GM21619 (cell line): ENCODE measurements around the gene ARF6.
A peak's percentile ranks its signal among the peaks of the same experiment; 100 is the strongest.
"Not testable (repeated sequence)": the region's sequence is repeated elsewhere in the genome, so short reads cannot be mapped to it uniquely, and the experiment has no call there.

ENCODE experiments used
- ATAC-seq: cut with Tn5 transposase; IDR thresholded peaks from one replicate; pipeline ENCODE4 v1.9.1; 2021; ENCODE audit not compliant: unreplicated experiment

The ARF6 gene

DNA sequence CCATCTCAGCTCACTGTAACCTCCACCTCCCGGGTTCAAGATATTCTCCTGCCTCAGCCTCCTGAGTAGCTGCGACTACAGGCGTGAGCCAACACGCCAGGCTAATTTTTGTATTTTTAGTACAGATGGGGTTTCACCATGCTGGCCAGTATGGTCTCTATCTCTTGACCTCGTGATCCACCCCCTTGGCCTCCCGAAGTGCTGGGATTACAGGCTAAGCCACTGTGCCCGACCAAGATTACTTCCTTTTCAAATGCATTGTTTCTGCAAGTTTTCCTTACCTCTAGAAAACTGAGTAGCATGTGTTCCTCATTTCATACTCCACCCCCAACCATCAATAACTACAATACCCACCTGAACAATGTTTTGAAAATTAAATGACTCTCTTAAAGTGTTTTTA lies 13.1 kb downstream of the ARF6 start:
- ATAC-seq, result no peak

DNA sequence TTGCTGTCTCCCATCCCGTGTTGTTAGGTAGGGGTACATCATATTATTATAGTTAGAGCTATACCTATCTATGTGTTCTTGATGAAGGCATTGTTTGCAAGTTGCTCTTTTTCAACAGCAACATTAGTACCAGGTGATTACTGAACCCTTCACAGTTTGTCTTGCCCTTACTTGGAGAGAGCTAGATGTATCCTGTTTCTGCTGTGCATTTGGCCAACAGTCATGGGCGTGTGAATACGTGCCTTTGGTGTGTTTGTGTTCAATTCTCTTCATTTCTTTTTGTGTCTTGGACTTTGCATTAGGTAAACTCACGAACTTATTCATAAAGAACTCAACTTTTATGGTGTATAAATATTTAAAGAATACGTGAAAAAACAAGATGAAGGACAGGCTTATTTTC lies 14.3 kb downstream of the ARF6 start:
- ATAC-seq, result no peak

GRCh38 chr14:49908433-49908782 lies 15.5 kb downstream of the ARF6 start:
- ATAC-seq, result no peak

DNA sequence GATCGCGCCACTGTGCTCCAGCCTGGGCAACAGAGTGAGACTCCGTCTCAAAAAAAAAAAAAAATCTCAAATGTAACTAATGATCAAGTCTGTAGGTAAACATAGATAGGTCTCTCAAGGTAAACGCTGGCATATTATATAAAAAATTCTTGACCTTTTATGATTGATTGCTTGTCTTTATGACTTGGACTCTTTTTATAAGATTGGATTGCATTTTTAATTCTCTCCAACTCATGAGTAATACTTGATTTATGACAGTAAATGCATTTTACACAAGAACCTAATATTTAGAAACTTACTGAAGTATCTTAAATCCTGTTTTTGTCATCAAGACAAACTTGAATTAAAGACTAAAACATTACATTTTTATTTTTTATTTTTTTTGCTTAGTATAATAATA lies 16.1 kb downstream of the ARF6 start:
- ATAC-seq, result no peak

GRCh38 chr14:49915085-49915484 lies 22.2 kb downstream of the ARF6 start:
- ATAC-seq, result no peak

DNA sequence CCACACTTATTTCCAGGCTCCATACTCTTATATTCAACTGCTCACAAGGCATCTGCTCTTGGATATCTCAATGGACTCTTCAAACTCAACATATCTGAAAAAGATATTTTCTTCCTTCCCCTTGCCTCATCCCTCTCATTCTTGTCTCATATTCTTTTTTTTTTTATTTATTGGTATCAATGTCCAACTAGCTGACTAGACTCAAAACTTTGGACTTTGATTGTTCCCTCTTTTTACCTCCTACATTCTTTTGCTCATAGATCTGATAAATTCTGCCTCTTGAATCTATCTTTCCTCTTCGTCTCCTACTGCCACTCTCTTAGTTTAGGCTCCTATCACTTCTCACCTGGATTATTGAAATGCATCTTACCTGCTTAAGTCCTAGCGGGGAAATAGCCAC lies 25.8 kb downstream of the ARF6 start:
- no peak for ATAC-seq

- ATAC-seq, result no peak
Observed at GRCh38 chr14:49919825-49920659, 27.2 kb downstream of the ARF6 start.

DNA sequence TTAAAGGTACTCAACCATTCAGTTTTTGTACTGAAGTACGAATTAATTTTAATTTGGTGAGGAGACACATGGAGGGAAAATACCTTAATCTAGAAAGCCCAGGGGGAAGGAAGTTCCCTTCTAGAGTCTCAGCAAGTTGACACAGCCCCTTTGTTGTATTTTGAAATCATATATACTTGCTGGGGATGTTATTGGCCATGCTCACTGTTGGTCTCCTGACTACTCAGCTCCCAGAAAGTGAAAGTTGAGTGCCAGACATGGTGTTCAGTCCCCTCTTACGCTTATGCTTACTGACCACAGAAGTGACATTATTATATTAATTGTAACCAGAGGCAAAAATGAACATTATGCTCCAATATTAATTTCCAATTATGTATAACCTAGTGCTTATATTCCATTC lies 28.1 kb downstream of the ARF6 start:
- ATAC-seq, result peak; percentile 53

DNA sequence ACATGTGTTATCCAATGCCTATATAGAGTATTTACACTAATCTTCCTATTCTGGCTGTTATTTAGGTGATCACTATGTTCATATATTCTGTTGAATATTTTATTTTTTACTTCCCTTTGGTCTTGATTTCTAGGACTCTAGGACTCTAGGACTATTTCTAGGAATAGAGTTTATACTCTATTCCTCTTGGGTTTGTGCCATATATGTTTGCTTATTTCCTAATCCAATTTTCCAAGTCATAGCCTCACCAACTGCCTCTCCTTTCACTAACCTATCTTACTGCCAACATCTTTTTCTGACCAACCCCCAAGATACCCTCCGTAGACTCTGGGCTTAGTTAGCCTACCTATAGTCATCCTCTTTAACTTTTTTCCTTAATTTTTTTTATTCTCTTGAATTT lies 28.5 kb downstream of the ARF6 start:
- no peak for ATAC-seq

DNA sequence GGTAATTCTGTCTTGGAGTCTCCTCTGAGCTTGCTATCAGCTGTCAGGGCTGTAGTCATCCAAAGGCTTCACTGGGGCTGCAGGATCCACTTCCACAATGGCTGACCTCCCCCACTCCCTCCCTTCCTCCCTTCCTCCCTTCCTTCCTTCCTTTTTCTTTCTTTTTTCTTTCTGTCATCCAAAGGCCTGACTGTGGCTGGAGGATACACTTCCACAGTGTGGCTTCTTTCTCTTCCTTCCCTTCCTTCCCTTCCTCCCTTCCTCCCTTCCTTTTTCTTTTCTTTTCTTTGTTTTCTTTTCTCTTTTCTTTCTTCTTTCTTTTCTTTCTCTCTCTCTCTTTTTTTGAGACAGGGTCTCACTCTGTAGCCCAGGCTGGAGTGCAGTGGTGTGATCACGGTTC lies 30.6 kb downstream of the ARF6 start:
- no peak for ATAC-seq

GRCh38 chr14:49923881-49924280 lies 31.0 kb downstream of the ARF6 start:
- ATAC-seq, result no peak

DNA sequence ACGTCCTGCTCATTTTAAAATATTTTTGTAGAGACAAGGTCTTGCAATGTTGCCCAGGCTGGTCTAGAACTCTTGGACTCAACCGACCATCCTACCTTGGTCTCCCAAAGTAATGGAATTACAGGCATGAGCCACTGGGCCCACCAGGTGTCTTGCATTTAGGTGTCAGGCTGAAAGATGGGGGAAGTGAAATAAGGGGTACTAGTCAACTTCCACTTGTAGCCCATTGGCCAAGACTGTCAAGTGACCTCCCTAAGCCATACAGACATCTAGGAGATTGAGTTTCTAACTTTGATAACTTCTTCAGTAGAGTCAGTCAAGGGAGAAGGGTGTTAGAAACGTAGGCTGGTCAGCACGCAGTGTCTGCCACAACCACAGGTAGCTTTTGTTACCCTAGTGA lies 32.0 kb downstream of the ARF6 start:
- no peak for ATAC-seq

DNA sequence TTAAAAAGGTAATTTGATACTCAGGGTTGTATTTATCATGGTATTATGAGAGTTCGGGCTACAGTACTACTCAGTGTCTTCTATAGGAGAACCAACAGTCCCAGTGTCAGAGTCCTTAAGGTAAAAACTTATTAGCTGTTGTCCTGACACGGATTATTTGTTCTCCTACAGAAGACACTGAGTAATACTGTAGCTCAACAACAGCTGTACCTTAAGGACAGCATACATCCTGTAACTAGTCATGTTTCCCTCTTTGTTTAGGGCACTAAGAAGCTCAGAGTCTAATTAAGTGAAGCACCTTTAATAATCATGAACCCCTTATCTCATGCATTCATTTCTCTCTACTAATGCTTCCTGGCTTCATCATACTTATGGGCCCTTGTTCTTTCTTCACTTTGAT lies 33.9 kb downstream of the ARF6 start:
- no peak for ATAC-seq

DNA sequence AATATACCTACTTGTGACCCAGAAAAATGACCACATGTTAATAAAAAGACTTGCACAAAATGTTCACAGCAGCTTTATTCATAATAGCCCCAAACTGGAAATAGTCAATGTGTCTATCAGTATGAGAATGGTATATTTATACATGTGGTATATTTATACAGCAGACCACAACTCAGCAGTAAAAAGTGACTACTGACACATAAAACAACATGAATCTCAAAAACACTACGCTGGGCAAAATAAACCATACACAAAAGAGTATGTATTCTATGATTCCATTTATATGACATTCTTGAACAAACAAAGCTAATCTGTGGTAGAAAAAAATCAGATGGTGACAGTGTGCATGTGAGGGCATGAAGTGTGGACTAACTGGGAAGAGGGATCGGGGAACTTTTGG lies 35.1 kb downstream of the ARF6 start:
- ATAC-seq, result no peak

DNA sequence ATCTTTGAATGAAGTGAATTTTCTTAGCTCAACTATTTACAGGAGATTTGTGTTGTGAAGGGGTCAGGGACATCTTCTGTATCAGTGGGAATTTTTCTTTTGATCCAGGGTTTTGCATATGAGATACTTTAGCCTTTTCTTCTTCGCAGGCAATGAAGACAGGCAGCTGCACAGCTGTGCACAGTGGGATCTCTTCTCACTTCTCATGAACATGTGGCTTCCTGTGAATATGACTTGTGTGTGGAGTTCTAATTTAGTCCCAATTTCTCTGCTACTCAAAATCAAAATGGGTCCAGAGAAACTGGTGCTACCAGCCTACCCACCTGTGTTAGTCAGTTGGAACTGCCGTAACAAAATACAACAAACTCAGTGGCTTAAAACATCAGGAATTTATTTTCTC lies 37.8 kb downstream of the ARF6 start:
- no peak for ATAC-seq

GRCh38 chr14:49931523-49931922 lies 38.6 kb downstream of the ARF6 start:
- no peak for ATAC-seq

DNA sequence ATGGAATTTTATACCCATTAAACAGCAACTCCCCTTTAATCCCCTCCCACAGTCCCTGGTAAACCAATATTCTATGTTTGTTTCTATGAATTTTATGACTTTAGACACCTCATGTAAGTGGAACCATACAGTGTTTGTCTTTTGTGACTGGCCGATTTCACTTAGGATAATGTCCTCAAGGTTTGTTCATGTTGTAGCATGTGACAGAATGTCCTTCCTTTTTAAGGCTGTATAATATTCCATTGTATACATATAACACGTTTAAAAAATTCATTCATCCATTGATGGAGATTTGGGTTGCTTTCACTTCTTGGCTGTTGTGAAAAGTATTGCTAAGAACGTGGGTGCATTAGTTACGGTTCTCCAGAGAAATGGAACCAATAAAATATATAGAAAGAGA lies 40.2 kb downstream of the ARF6 start:
- no peak for ATAC-seq

- ATAC-seq, result no peak
Observed at GRCh38 chr14:49933704-49934103, 40.8 kb downstream of the ARF6 start.

DNA sequence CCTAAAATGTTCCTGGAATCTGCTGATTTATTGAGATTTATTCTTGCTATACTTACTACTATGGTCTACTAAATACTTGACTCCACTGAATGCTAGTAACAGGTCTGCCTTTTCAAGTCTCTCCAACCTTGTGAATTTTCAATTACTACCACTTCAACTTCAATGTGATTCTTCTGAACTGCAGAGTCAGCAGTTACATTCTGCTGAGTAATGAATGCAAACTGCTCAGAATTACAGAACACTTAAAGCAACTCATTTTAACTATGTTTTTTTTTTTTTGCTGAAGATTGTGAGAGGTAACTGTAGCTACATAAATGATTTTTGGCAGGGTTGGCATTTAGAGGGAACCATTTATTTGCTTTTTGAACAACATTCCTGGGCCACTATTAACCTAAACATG lies 41.8 kb downstream of the ARF6 start:
- ATAC-seq, result no peak

GRCh38 chr14:49935526-49935925 lies 42.6 kb downstream of the ARF6 start:
- ATAC-seq, result no peak

DNA sequence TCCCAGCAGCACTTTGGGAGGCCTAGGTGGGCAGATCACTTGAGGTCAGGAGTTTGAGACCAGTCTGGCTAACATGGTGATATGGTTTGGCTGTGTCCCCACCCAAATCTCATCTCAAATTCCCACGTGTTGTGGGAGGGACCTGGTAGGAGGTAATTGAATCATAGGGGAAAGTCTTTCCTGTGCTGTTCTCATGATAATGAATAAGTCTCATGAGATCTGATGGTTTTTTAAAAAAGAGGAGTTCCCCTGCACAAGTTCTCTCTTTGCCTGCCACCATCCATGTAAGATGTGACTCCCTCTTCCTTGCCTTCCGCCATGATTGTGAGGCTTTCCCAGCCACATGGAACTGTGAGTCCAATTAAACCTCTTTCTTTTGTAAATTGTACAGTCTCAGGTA lies 43.4 kb downstream of the ARF6 start:
- not testable (repeated sequence) for ATAC-seq

- ATAC-seq, result not testable (repeated sequence)
Observed at GRCh38 chr14:49936882-49937281, 44.0 kb downstream of the ARF6 start.

DNA sequence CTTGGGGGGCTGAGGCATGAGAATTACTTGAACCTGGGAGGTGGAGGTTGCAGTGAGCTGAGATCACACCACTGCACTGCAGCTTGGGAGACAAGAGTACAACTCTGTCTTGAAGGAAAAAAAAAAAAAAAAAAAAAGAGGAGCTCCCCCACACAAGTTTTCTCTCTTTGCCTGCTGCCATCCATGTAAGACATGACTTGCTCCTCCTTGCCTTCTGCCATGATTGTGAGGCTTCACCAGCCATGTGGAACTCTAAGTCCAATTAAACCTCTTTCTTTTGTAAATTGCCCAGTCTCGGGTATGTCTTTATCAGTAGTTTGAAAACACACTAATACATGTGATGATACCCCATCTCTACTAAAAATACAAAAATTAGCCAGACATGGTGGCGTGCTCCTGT lies 46.3 kb downstream of the ARF6 start:
- not testable (repeated sequence) for ATAC-seq
